ENCODE results near the gene FGFR1OP2. TPM values are rescaled to one million over a fixed set of nuclear protein-coding genes. Genes with fewer than 3 reads are reported as not detected.

Gene FGFR1OP2
- total and polyA plus RNA-seq, 2 of the 4 experiments (the other 2 are of a cell fraction), result 26.7 to 31.0 TPM

GRCh38 chr12:26948309-26948708 lies 10.0 kb downstream of the FGFR1OP2 start:
- no peak overlapping the region for H4K8ac ChIP-seq (ENCODE audit: low read depth in 2 of 2, low read length in 2 of 2)
- H2AFZ ChIP-seq (replicated peaks; ENCODE audit: low read length, poor library complexity), result no peak overlapping the region
- no peak overlapping the region for H3K4ac ChIP-seq (ENCODE audit: low read depth, low read length)
- peaks cover 26% of the 10 kb centered on the region for H4K20me1 ChIP-seq (ENCODE audit: insufficient read depth, low read length)
- no peaks in the 10 kb centered on the region for H3K9me1 ChIP-seq (ENCODE audit: insufficient read depth, low read length)
- H3K9me3 ChIP-seq (ENCODE audit: control insufficient read depth, insufficient read depth, low read length), result 0 out of 2 replicates have a peak, but pooled peaks cover 3% of the 10 kb centered on the region
- ChIA-PET POLR2A (ENCODE audit: unreplicated experiment) (no interaction called here), CTCF (no interaction called here)
- no peak overlapping the region for H3K9ac ChIP-seq (ENCODE audit: low read depth, low read length)
- H3K36me3 ChIP-seq (ENCODE audit: control insufficient read depth, insufficient read depth, low read length), result no peaks in the 10 kb centered on the region
- no TSS peak for BruUV-seq (replicated peaks)
- no peak overlapping the region for H3K27ac ChIP-seq (ENCODE audit: insufficient read depth, low read length)
- no peak overlapping the region for H4K5ac ChIP-seq (ENCODE audit: low read depth, low read length)
- no peak overlapping the region for H3K56ac ChIP-seq (ENCODE audit: extremely low read depth, insufficient read depth, low read length)
- H3K4me3 ChIP-seq (ENCODE audit: insufficient read depth, low read depth, low read length), result no peak overlapping the region
- H2AK5ac ChIP-seq (ENCODE audit: low read depth, low read length), result no peak overlapping the region
- H2AK9ac ChIP-seq (replicated peaks; ENCODE audit: low read depth, low read length, poor library complexity), result no peak overlapping the region
- H2BK20ac ChIP-seq (ENCODE audit: low read depth, low read length), result no peak overlapping the region
- intact Hi-C loops (cut with micrococcal nuclease), result no loop called here
- in situ Hi-C loops (cut with MboI; ENCODE audit: low sequenced_read_pairs), result no loop called here
- H3K79me1 ChIP-seq (ENCODE audit: low read depth in 1 of 2, low read length in 2 of 2), result peaks cover 2 to 41% of the 10 kb centered on the region in 2 experiments; a peak in 3 of 4 replicates
- H2BK5ac ChIP-seq (ENCODE audit: low read depth, low read length, poor library complexity, severe bottlenecking), result no peak overlapping the region
- H3K27me3 ChIP-seq (ENCODE audit: control insufficient read depth, insufficient read depth, low read length), result no peaks in the 10 kb centered on the region
- no peak for TF ChIP-seq MAZ (IDR thresholded peaks at IDR 0.05; ENCODE audit: borderline replicate concordance, low read depth, low read length)
- TF ChIP-seq NFE2L2 (IDR thresholded peaks at IDR 0.05; ENCODE audit: low read depth, low read length), result no peak
- no peak for TF ChIP-seq BHLHE40 (IDR thresholded peaks at IDR 0.05; ENCODE audit: low read depth, low read length)
- TF ChIP-seq, protein P1, sequence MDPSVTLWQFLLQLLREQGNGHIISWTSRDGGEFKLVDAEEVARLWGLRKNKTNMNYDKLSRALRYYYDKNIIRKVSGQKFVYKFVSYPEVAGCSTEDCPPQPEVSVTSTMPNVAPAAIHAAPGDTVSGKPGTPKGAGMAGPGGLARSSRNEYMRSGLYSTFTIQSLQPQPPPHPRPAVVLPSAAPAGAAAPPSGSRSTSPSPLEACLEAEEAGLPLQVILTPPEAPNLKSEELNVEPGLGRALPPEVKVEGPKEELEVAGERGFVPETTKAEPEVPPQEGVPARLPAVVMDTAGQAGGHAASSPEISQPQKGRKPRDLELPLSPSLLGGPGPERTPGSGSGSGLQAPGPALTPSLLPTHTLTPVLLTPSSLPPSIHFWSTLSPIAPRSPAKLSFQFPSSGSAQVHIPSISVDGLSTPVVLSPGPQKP (IDR thresholded peaks at IDR 0.05; ENCODE audit: borderline replicate concordance, low read depth, low read length), result no peak
- TF ChIP-seq CHD1 (IDR thresholded peaks at IDR 0.05; ENCODE audit: low read depth, low read length), result no peak
- TF ChIP-seq RAD21 (IDR thresholded peaks at IDR 0.05; ENCODE audit: low read length), result no peak
- TF ChIP-seq CTCF (conservative IDR thresholded peaks at IDR 0.05; ENCODE audit: low read depth, low read length), result no peak
- no peak for TF ChIP-seq CEBPB (IDR thresholded peaks at IDR 0.05; ENCODE audit: low read depth, low read length)
- TF ChIP-seq, protein P2, sequence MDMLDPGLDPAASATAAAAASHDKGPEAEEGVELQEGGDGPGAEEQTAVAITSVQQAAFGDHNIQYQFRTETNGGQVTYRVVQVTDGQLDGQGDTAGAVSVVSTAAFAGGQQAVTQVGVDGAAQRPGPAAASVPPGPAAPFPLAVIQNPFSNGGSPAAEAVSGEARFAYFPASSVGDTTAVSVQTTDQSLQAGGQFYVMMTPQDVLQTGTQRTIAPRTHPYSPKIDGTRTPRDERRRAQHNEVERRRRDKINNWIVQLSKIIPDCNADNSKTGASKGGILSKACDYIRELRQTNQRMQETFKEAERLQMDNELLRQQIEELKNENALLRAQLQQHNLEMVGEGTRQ (IDR thresholded peaks at IDR 0.05; ENCODE audit: low read depth, low read length), result no peak
- TF ChIP-seq RFX5 (IDR thresholded peaks at IDR 0.05; ENCODE audit: low read depth, low read length), result no peak
- no peak overlapping the region for H2BK120ac ChIP-seq (ENCODE audit: low read depth, low read length)
- dilution Hi-C loops (cut with HindIII; ENCODE audit: low sequenced_read_pairs, unreplicated experiment), result no loop called here
- H4K91ac ChIP-seq (ENCODE audit: insufficient read depth, low read depth, low read length), result no peak overlapping the region
- no CpG with 5 or more reads among the region's 1 CpG for WGBS, 2 experiments (ENCODE audit: extremely low coverage in 2 of 2, insufficient read length in 1 of 2)
- H3K14ac ChIP-seq (replicated peaks; ENCODE audit: low read depth, low read length), result no peak overlapping the region
- ATAC-seq (ENCODE audit: low read depth) (no peak), DNase-seq (no peak)
- no peak overlapping the region for H3K23ac ChIP-seq (ENCODE audit: low read depth, low read length)
- H3K4me2 ChIP-seq (ENCODE audit: low read depth, low read length), result no peak overlapping the region
- H3K4me1 ChIP-seq (ENCODE audit: control insufficient read depth, insufficient read depth, low read length), result no peaks in the 10 kb centered on the region
- no peak overlapping the region for H3K18ac ChIP-seq (ENCODE audit: low read depth, low read length)
- H2BK15ac ChIP-seq (ENCODE audit: low read depth, low read length), result no peak overlapping the region

Measured in IMR-90 (cell line).